PC-3 (cell line): ENCODE results near the gene SRGAP3.

Source experiments
- EZH2 ChIP-seq: fragments of 300-600 bp; sonication (generic); IDR thresholded peaks from one replicate; pipeline ENCODE4 v1.6.1; 2017; ENCODE audit warnings: antibody characterized with exemption, mild to moderate bottlenecking, low read length; ENCODE audit not compliant: unreplicated experiment
- TF ChIP-seq, protein P1 (sequence below): fragments of 300-600 bp; sonication (generic); conservative IDR thresholded peaks from 2 replicates; pipeline ENCODE4 v1.5.1; 2017; ENCODE audit warnings: antibody characterized with exemption, low read depth, mild to moderate bottlenecking, low read length

DNA sequence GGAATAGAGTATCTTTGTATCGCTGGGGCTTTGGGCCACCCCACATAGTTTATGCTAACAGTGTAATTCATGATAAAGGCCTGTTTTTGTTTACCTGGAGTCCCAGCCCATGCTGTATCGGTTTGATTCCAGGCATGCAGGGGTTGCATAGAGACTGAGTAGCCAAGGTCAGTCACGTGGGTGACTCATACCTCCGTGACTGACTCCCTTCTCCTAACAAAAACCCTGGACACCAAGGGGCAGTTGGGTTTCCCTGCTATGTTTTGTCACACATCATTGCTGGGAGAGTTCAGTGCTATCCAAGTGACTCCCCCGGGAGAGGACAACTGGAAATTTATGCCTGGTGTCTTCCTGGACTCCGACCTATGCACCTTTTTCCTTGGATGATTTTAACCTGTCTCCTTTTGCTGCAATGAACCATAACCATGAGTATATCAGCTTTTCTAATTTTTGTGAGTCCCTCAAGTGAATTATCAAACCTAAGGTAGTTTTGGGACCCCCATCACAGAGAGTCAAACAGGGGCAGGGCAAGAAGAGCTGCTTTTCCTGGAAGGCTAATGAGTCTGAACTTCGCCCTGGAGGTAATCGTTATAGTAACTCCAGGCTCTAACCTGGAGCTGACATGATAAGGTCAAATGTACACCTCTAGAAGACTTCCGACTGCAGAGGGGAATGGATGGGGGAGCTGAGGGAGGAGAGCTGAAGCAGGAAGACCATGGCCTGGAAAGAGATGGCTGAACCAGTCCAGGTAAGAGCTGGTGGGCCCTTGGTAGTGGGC is 57.0 kb downstream of the SRGAP3 start:
- no peak for TF ChIP-seq EZH2
- TF ChIP-seq, protein P1, sequence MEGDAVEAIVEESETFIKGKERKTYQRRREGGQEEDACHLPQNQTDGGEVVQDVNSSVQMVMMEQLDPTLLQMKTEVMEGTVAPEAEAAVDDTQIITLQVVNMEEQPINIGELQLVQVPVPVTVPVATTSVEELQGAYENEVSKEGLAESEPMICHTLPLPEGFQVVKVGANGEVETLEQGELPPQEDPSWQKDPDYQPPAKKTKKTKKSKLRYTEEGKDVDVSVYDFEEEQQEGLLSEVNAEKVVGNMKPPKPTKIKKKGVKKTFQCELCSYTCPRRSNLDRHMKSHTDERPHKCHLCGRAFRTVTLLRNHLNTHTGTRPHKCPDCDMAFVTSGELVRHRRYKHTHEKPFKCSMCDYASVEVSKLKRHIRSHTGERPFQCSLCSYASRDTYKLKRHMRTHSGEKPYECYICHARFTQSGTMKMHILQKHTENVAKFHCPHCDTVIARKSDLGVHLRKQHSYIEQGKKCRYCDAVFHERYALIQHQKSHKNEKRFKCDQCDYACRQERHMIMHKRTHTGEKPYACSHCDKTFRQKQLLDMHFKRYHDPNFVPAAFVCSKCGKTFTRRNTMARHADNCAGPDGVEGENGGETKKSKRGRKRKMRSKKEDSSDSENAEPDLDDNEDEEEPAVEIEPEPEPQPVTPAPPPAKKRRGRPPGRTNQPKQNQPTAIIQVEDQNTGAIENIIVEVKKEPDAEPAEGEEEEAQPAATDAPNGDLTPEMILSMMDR, result no peak
